ENCODE data around the gene MLH3. TPM values are rescaled to one million over a fixed set of nuclear protein-coding genes. Genes with fewer than 3 reads are reported as not detected.

MLH3 gene
- total and polyA plus RNA-seq, 10 of the 15 experiments (the other 5 are each of a cell fraction or from before 2014, with no cell fraction given) = 12.6 to 31.2 (median 19.6) TPM

DNA sequence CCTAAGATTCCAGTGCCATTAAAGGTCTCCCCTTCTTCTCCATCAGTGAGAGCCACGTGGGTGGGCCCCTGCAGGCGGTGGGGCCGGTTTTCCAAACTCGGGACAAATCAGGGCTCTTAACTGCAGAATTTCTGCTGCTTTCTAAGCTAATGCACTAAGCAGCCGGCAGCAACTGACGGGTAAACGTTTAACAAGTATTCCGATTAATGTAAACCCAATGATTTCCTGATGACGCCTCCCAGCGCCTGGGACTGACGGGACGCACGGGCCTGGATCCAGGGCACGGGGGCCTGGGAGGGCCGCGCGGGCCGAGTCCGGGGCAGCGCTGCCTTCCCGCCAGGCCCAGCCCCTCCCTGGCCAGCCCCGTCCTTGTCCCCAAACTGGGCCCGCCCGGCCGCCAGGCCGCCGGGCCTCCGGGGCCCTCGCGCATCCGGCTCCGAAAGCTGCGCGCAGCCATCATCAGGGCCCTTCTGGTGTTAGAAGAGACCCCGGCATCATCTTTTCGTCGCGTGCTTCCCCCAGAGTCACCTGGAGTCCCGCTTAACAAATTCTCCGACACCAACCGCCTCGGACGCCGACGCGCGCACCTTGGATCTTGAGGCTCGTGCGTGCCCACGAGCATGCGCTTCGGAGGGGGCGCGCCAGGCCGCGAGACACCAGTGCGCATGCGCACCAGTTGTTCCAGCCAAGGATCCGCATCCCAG, at the start of gene MLH3 (continued):
- TF ChIP-seq NFIC (IDR thresholded peaks at IDR 0.05; ENCODE audit: low read depth, low read length) (no peak; the same call in 1 of the 2 replicates), SMC3 (IDR thresholded peaks at IDR 0.05; ENCODE audit: borderline replicate concordance, low read length) (no peak), FOXK2 (IDR thresholded peaks at IDR 0.05) (no peak), MTA2 (IDR thresholded peaks at IDR 0.05; ENCODE audit: low read depth) (no peak), ASH2L (IDR thresholded peaks at IDR 0.05; ENCODE audit: borderline replicate concordance, low read depth) (no peak), NRF1 (conservative IDR thresholded peaks at IDR 0.05; ENCODE audit: low read depth, low read length) (peak; percentile 90), TBL1XR1 (IDR thresholded peaks at IDR 0.05; ENCODE audit: low read depth, low read length) (no peak), ZNF274 (IDR thresholded peaks at IDR 0.05; ENCODE audit: insufficient read depth, insufficient read length) (no peak), TCF3 (IDR thresholded peaks at IDR 0.05; ENCODE audit: borderline replicate concordance, insufficient read depth, low read depth, low read length) (no peak), RUNX3 (IDR thresholded peaks at IDR 0.05; ENCODE audit: low read length) (0 out of 2 replicates have a peak, but pooled peaks have one; percentile 13), ETV6 (conservative IDR thresholded peaks at IDR 0.05 in 1 of 2, IDR thresholded peaks at IDR 0.05 in 1 of 2; ENCODE audit: borderline replicate concordance in 1 of 2, low read depth in 1 of 2) (no peak), SMAD5 (IDR thresholded peaks at IDR 0.05; ENCODE audit: low read depth) (no peak), BMI1 (IDR thresholded peaks at IDR 0.05; ENCODE audit: borderline replicate concordance) (no peak), NR2F1 (conservative IDR thresholded peaks at IDR 0.05) (no peak), JUNB (IDR thresholded peaks at IDR 0.05) (no peak), NBN (IDR thresholded peaks at IDR 0.05) (no peak)
- TF ChIP-seq, protein P1, sequence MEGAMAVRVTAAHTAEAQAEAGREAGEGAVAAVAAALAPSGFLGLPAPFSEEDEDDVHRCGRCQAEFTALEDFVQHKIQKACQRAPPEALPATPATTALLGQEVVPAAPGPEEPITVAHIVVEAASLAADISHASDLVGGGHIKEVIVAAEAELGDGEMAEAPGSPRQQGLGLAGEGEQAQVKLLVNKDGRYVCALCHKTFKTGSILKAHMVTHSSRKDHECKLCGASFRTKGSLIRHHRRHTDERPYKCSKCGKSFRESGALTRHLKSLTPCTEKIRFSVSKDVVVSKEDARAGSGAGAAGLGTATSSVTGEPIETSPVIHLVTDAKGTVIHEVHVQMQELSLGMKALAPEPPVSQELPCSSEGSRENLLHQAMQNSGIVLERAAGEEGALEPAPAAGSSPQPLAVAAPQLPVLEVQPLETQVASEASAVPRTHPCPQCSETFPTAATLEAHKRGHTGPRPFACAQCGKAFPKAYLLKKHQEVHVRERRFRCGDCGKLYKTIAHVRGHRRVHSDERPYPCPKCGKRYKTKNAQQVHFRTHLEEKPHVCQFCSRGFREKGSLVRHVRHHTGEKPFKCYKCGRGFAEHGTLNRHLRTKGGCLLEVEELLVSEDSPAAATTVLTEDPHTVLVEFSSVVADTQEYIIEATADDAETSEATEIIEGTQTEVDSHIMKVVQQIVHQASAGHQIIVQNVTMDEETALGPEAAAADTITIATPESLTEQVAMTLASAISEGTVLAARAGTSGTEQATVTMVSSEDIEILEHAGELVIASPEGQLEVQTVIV (IDR thresholded peaks at IDR 0.05; ENCODE audit: borderline replicate concordance, partially characterized antibody) = no peak
- TF ChIP-seq, protein P2, sequence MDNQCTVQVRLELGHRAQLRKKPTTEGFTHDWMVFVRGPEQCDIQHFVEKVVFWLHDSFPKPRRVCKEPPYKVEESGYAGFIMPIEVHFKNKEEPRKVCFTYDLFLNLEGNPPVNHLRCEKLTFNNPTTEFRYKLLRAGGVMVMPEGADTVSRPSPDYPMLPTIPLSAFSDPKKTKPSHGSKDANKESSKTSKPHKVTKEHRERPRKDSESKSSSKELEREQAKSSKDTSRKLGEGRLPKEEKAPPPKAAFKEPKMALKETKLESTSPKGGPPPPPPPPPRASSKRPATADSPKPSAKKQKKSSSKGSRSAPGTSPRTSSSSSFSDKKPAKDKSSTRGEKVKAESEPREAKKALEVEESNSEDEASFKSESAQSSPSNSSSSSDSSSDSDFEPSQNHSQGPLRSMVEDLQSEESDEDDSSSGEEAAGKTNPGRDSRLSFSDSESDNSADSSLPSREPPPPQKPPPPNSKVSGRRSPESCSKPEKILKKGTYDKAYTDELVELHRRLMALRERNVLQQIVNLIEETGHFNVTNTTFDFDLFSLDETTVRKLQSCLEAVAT (IDR thresholded peaks at IDR 0.05) = 0 out of 2 replicates have a peak, but pooled peaks have one; percentile 9
- TF ChIP-seq, protein P3, sequence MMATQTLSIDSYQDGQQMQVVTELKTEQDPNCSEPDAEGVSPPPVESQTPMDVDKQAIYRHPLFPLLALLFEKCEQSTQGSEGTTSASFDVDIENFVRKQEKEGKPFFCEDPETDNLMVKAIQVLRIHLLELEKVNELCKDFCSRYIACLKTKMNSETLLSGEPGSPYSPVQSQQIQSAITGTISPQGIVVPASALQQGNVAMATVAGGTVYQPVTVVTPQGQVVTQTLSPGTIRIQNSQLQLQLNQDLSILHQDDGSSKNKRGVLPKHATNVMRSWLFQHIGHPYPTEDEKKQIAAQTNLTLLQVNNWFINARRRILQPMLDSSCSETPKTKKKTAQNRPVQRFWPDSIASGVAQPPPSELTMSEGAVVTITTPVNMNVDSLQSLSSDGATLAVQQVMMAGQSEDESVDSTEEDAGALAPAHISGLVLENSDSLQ (IDR thresholded peaks at IDR 0.05) = no peak
- TF ChIP-seq, protein P4, sequence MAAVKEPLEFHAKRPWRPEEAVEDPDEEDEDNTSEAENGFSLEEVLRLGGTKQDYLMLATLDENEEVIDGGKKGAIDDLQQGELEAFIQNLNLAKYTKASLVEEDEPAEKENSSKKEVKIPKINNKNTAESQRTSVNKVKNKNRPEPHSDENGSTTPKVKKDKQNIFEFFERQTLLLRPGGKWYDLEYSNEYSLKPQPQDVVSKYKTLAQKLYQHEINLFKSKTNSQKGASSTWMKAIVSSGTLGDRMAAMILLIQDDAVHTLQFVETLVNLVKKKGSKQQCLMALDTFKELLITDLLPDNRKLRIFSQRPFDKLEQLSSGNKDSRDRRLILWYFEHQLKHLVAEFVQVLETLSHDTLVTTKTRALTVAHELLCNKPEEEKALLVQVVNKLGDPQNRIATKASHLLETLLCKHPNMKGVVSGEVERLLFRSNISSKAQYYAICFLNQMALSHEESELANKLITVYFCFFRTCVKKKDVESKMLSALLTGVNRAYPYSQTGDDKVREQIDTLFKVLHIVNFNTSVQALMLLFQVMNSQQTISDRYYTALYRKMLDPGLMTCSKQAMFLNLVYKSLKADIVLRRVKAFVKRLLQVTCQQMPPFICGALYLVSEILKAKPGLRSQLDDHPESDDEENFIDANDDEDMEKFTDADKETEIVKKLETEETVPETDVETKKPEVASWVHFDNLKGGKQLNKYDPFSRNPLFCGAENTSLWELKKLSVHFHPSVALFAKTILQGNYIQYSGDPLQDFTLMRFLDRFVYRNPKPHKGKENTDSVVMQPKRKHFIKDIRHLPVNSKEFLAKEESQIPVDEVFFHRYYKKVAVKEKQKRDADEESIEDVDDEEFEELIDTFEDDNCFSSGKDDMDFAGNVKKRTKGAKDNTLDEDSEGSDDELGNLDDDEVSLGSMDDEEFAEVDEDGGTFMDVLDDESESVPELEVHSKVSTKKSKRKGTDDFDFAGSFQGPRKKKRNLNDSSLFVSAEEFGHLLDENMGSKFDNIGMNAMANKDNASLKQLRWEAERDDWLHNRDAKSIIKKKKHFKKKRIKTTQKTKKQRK (IDR thresholded peaks at IDR 0.05; ENCODE audit: low read depth, low read length) = no peak
